GM12878 (cell line): ENCODE data around the gene ZNF507.

ENCODE experiments used
- JUNB ChIP-seq: IDR thresholded peaks from 2 replicates; pipeline ENCODE4 v1.6.1; 2016; ENCODE audit warnings: antibody characterized with exemption, mild to moderate bottlenecking
- MXI1 ChIP-seq: fragments of 150-350 bp; IDR thresholded peaks from 2 replicates; pipeline ENCODE4 v1.6.1; 2011; ENCODE audit warnings: low read depth, mild to moderate bottlenecking, inconsistent platforms, low read length, improper control_type of control experiment
- NBN ChIP-seq: fragments of 450-650 bp; IDR thresholded peaks from 2 replicates; pipeline ENCODE4 v1.6.1; 2016
- POLR2A ChIP-seq: IDR thresholded peaks from 2 replicates; pipeline ENCODE4 v1.6.1; 2011; ENCODE audit warnings: low read depth, mild to moderate bottlenecking, low read length
- ZZZ3 ChIP-seq: IDR thresholded peaks from 2 replicates; pipeline ENCODE4 v1.6.1; 2011; ENCODE audit warnings: low read depth; ENCODE audit not compliant: control insufficient read depth, insufficient read length
- TF ChIP-seq, protein P1 (sequence below), 3 experiments: IDR thresholded peaks in 2 of 3; conservative IDR thresholded peaks in 1 of 3; 2 replicates each; pipeline ENCODE4 v1.5.1; 2011; ENCODE audit warnings: low read depth in 3 of 3, low read length in 3 of 3, mild to moderate bottlenecking in 3 of 3, control low read depth in 2 of 3, moderate library complexity in 2 of 3, inconsistent platforms in 1 of 3, mixed read lengths in 1 of 3; ENCODE audit not compliant: control insufficient read depth in 2 of 3, insufficient read depth in 1 of 3; ENCODE audit errors: extremely low read depth in 1 of 3
- TF ChIP-seq, protein P2 (sequence below): IDR thresholded peaks from 2 replicates; pipeline ENCODE4 v1.6.1; 2012; ENCODE audit warnings: mild to moderate bottlenecking, low read depth, low read length

- TF ChIP-seq, protein P1, sequence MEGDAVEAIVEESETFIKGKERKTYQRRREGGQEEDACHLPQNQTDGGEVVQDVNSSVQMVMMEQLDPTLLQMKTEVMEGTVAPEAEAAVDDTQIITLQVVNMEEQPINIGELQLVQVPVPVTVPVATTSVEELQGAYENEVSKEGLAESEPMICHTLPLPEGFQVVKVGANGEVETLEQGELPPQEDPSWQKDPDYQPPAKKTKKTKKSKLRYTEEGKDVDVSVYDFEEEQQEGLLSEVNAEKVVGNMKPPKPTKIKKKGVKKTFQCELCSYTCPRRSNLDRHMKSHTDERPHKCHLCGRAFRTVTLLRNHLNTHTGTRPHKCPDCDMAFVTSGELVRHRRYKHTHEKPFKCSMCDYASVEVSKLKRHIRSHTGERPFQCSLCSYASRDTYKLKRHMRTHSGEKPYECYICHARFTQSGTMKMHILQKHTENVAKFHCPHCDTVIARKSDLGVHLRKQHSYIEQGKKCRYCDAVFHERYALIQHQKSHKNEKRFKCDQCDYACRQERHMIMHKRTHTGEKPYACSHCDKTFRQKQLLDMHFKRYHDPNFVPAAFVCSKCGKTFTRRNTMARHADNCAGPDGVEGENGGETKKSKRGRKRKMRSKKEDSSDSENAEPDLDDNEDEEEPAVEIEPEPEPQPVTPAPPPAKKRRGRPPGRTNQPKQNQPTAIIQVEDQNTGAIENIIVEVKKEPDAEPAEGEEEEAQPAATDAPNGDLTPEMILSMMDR (IDR thresholded peaks at IDR 0.05 in 2 of 3, conservative IDR thresholded peaks at IDR 0.05 in 1 of 3; ENCODE audit: control insufficient read depth in 2 of 3, extremely low read depth in 1 of 3, insufficient read depth in 1 of 3, low read depth in 3 of 3, low read length in 3 of 3), result no peak
- TF ChIP-seq POLR2A (no peak), ZZZ3 (no peak), NBN (no peak), MXI1 (no peak), JUNB (no peak)
- TF ChIP-seq, protein P2, sequence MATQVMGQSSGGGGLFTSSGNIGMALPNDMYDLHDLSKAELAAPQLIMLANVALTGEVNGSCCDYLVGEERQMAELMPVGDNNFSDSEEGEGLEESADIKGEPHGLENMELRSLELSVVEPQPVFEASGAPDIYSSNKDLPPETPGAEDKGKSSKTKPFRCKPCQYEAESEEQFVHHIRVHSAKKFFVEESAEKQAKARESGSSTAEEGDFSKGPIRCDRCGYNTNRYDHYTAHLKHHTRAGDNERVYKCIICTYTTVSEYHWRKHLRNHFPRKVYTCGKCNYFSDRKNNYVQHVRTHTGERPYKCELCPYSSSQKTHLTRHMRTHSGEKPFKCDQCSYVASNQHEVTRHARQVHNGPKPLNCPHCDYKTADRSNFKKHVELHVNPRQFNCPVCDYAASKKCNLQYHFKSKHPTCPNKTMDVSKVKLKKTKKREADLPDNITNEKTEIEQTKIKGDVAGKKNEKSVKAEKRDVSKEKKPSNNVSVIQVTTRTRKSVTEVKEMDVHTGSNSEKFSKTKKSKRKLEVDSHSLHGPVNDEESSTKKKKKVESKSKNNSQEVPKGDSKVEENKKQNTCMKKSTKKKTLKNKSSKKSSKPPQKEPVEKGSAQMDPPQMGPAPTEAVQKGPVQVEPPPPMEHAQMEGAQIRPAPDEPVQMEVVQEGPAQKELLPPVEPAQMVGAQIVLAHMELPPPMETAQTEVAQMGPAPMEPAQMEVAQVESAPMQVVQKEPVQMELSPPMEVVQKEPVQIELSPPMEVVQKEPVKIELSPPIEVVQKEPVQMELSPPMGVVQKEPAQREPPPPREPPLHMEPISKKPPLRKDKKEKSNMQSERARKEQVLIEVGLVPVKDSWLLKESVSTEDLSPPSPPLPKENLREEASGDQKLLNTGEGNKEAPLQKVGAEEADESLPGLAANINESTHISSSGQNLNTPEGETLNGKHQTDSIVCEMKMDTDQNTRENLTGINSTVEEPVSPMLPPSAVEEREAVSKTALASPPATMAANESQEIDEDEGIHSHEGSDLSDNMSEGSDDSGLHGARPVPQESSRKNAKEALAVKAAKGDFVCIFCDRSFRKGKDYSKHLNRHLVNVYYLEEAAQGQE, result no peak
These were observed 6.0 kb upstream of the ZNF507 start for GRCh38 chr19:32339423-32339822.
